ENCODE measurements around the gene GALNT16. TPM values are rescaled to one million over a fixed set of nuclear protein-coding genes. Genes with fewer than 3 reads are reported as not detected.

The GALNT16 gene
- total RNA-seq, 4 donors from 2014 or later: 4.4 to 47.9 (median 11.6) TPM

GRCh38 chr14:69263771-69264170 is 3.8 kb downstream of the GALNT16 start:
- no peaks in the 10 kb centered on the region for H3K36me3 ChIP-seq
- DNase-seq: no peak
- H3K4me3 ChIP-seq: no peak overlapping the region
- peaks cover 0 to 35% (median 17%) of the 10 kb centered on the region in 4 donors for H3K4me1 ChIP-seq
- no peak for TF ChIP-seq POLR2A (IDR thresholded peaks at IDR 0.05)
- no peak for TF ChIP-seq CTCF (IDR thresholded peaks at IDR 0.05)
- H3K9me3 ChIP-seq: no peaks in the 10 kb centered on the region
- H3K27ac ChIP-seq: peak overlapping the region in 1 of 4 donors; percentile 25
- H3K27me3 ChIP-seq: peaks cover 0 to 10% of the 10 kb centered on the region in 2 donors

- no peaks in the 10 kb centered on the region for H3K9me3 ChIP-seq
- no peak overlapping the region for H3K27ac ChIP-seq
- peaks cover 0 to 10% (median 0%) of the 10 kb centered on the region in 4 donors for H3K4me1 ChIP-seq
- H3K36me3 ChIP-seq: no peaks in the 10 kb centered on the region
- H3K4me3 ChIP-seq: no peak overlapping the region
- H3K27me3 ChIP-seq: no peaks in the 10 kb centered on the region
- no peak for TF ChIP-seq CTCF (IDR thresholded peaks at IDR 0.05)
- TF ChIP-seq POLR2A (IDR thresholded peaks at IDR 0.05): no peak
- no peak for DNase-seq
Observed at GRCh38 chr14:69266572-69267345, 6.8 kb downstream of the GALNT16 start.

- H3K27me3 ChIP-seq: no peaks in the 10 kb centered on the region
- H3K4me3 ChIP-seq: no peak overlapping the region
- H3K27ac ChIP-seq: no peak overlapping the region
- H3K9me3 ChIP-seq: no peaks in the 10 kb centered on the region
- TF ChIP-seq CTCF (IDR thresholded peaks at IDR 0.05) (no peak), POLR2A (IDR thresholded peaks at IDR 0.05) (no peak)
- peaks cover 0 to 3% (median 0%) of the 10 kb centered on the region in 4 donors for H3K4me1 ChIP-seq
- DNase-seq: no peak
- no peaks in the 10 kb centered on the region for H3K36me3 ChIP-seq
Observed at GRCh38 chr14:69267492-69267891, 7.5 kb downstream of the GALNT16 start.

- Histone ChIP-seq H3K27me3 (no peaks in the 10 kb centered on the region), H3K27ac (no peak overlapping the region), H3K4me3 (no peak overlapping the region), H3K9me3 (no peaks in the 10 kb centered on the region), H3K4me1 (no peaks in the 10 kb centered on the region), H3K36me3 (no peaks in the 10 kb centered on the region)
- no peak for DNase-seq
- no peak for TF ChIP-seq CTCF (IDR thresholded peaks at IDR 0.05)
- no peak for TF ChIP-seq POLR2A (IDR thresholded peaks at IDR 0.05)
Observed at GRCh38 chr14:69268223-69268622, 8.3 kb downstream of the GALNT16 start.

GRCh38 chr14:69268763-69269162 is 8.8 kb downstream of the GALNT16 start:
- no peak for DNase-seq
- Histone ChIP-seq H3K27ac (no peak overlapping the region), H3K9me3 (no peaks in the 10 kb centered on the region), H3K4me1 (no peaks in the 10 kb centered on the region), H3K36me3 (no peaks in the 10 kb centered on the region), H3K27me3 (no peaks in the 10 kb centered on the region), H3K4me3 (no peak overlapping the region)
- TF ChIP-seq POLR2A (IDR thresholded peaks at IDR 0.05) (no peak), CTCF (IDR thresholded peaks at IDR 0.05) (no peak)
